ENCODE results near the gene ENG. TPM values are rescaled to one million over a fixed set of nuclear protein-coding genes. Genes with fewer than 3 reads are reported as not detected.
"Not testable (repeated sequence)": the region's sequence is repeated elsewhere in the genome, so short reads cannot be mapped to it uniquely, and the experiment has no call there.

The ENG gene
- polyA plus RNA-seq, 1 donor from 2014 or later, result 1.8 TPM

GRCh38 chr9:127783111-127784008, 71.1 kb downstream of the ENG start:
- H3K9me3 Mint-ChIP-seq, result no peaks in the 10 kb centered on the region
- peak overlapping the region; percentile 96 to 98 (median 97) for H3K27ac Mint-ChIP-seq
- peaks cover 34 to 36% (median 35%) of the 10 kb centered on the region in 3 donors for H3K4me1 Mint-ChIP-seq
- peak overlapping the region; percentile 66 to 92 (median 88) for H3K4me3 Mint-ChIP-seq
- no peaks in the 10 kb centered on the region for H3K27me3 Mint-ChIP-seq
- H3K36me3 Mint-ChIP-seq, result no peaks in the 10 kb centered on the region

- H3K36me3 Mint-ChIP-seq, result no peaks in the 10 kb centered on the region
- peak overlapping the region; percentile 40 to 98 (median 80) for H3K27ac Mint-ChIP-seq
- H3K9me3 Mint-ChIP-seq, result no peaks in the 10 kb centered on the region
- H3K27me3 Mint-ChIP-seq, result no peaks in the 10 kb centered on the region
- H3K4me1 Mint-ChIP-seq, result peaks cover 27 to 37% (median 32%) of the 10 kb centered on the region in 3 donors
- H3K4me3 Mint-ChIP-seq, result peak overlapping the region in 1 of 4 donors; percentile 80
Measured at GRCh38 chr9:127781806-127782205, 72.7 kb downstream of the ENG start.

- not testable (repeated sequence) for H3K36me3 Mint-ChIP-seq, H3K27me3 Mint-ChIP-seq, H3K9me3 Mint-ChIP-seq
- peaks cover 27 to 33% (median 32%) of the 10 kb centered on the region in 3 donors for H3K4me1 Mint-ChIP-seq
- peak overlapping the region in 2 of 3 donors; percentile 59 to 98 for H3K27ac Mint-ChIP-seq
- peak overlapping the region in 1 of 4 donors; percentile 95 for H3K4me3 Mint-ChIP-seq
Measured at GRCh38 chr9:127780909-127781308, 73.5 kb downstream of the ENG start.

- Mint-ChIP-seq H3K27me3 (no peaks in the 10 kb centered on the region), H3K4me1 (peaks cover 27 to 33% (median 32%) of the 10 kb centered on the region in 3 donors), H3K9me3 (no peaks in the 10 kb centered on the region), H3K36me3 (no peaks in the 10 kb centered on the region), H3K27ac (peak overlapping the region; percentile 95 to 98 (median 98)), H3K4me3 (peak overlapping the region in 3 of 4 donors; percentile 60 to 99 (median 95))
Measured at GRCh38 chr9:127780126-127780885, 74.2 kb downstream of the ENG start.

- Mint-ChIP-seq H3K4me3 (peak overlapping the region; percentile 93 to 100 (median 97)), H3K36me3 (no peaks in the 10 kb centered on the region), H3K27ac (peak overlapping the region; percentile 95 to 98 (median 98)), H3K4me1 (peaks cover 25 to 31% (median 29%) of the 10 kb centered on the region in 3 donors), H3K9me3 (no peaks in the 10 kb centered on the region), H3K27me3 (no peaks in the 10 kb centered on the region)
Measured at GRCh38 chr9:127779136-127779981, 75.1 kb downstream of the ENG start.

- Mint-ChIP-seq H3K27ac (peak within 1 kb of the TSS; percentile 95 to 98 (median 98)), H3K4me1 (peaks cover 20 to 30% (median 25%) of the 10 kb centered on the region in 3 donors), H3K9me3 (no peaks in the 10 kb centered on the region), H3K36me3 (no peaks in the 10 kb centered on the region), H3K27me3 (no peaks in the 10 kb centered on the region), H3K4me3 (peak within 1 kb of the TSS; percentile 93 to 100 (median 97))
Measured at GRCh38 chr9:127778280-127779135, 76.0 kb downstream of the ENG start, which contains the start of gene SH2D3C. Gene SH2D3C (minus strand): TSS chr9:127778666. CDS start chr9:127778627, 39 bp downstream.

GRCh38 chr9:127777368-127777980, 77.0 kb downstream of the ENG start:
- H3K9me3 Mint-ChIP-seq, result no peaks in the 10 kb centered on the region
- H3K4me3 Mint-ChIP-seq, result peak overlapping the region; percentile 93 to 100 (median 97)
- peaks cover 2% of the 10 kb centered on the region for H3K36me3 Mint-ChIP-seq
- H3K4me1 Mint-ChIP-seq, result peaks cover 14 to 21% (median 15%) of the 10 kb centered on the region in 3 donors
- H3K27ac Mint-ChIP-seq, result peak overlapping the region; percentile 93 to 98 (median 98)
- no peaks in the 10 kb centered on the region for H3K27me3 Mint-ChIP-seq

GRCh38 chr9:127776924-127777289, 77.6 kb downstream of the ENG start:
- Mint-ChIP-seq H3K9me3 (no peaks in the 10 kb centered on the region), H3K36me3 (peaks cover 2% of the 10 kb centered on the region), H3K4me3 (peak overlapping the region; percentile 93 to 100 (median 97)), H3K27me3 (no peaks in the 10 kb centered on the region), H3K27ac (peak overlapping the region; percentile 88 to 98 (median 93)), H3K4me1 (peaks cover 14 to 22% (median 15%) of the 10 kb centered on the region in 3 donors)

- H3K27ac Mint-ChIP-seq, result peak overlapping the region; percentile 88 to 98 (median 93)
- H3K9me3 Mint-ChIP-seq, result no peaks in the 10 kb centered on the region
- H3K27me3 Mint-ChIP-seq, result no peaks in the 10 kb centered on the region
- H3K36me3 Mint-ChIP-seq, result peaks cover 2% of the 10 kb centered on the region
- peaks cover 10 to 26% (median 18%) of the 10 kb centered on the region in 3 donors for H3K4me1 Mint-ChIP-seq
- H3K4me3 Mint-ChIP-seq, result peak overlapping the region; percentile 93 to 100 (median 97)
Measured at GRCh38 chr9:127776195-127776923, 78.1 kb downstream of the ENG start.

- Mint-ChIP-seq H3K27me3 (no peaks in the 10 kb centered on the region), H3K36me3 (peaks cover 2% of the 10 kb centered on the region), H3K27ac (peak overlapping the region in 1 of 3 donors; percentile 53), H3K9me3 (no peaks in the 10 kb centered on the region), H3K4me1 (peaks cover 14 to 36% (median 32%) of the 10 kb centered on the region in 3 donors), H3K4me3 (peak overlapping the region in 2 of 4 donors; percentile 59 to 63)
Measured at GRCh38 chr9:127773981-127774380, 80.5 kb downstream of the ENG start.

- Mint-ChIP-seq H3K4me3 (peak overlapping the region in 1 of 4 donors; percentile 91), H3K4me1 (peaks cover 19 to 40% (median 34%) of the 10 kb centered on the region in 3 donors), H3K9me3 (no peaks in the 10 kb centered on the region), H3K36me3 (peaks cover 3% of the 10 kb centered on the region), H3K27ac (peak overlapping the region in 1 of 3 donors; percentile 75), H3K27me3 (no peaks in the 10 kb centered on the region)
Measured at GRCh38 chr9:127773272-127773671, 81.2 kb downstream of the ENG start.

- no peaks in the 10 kb centered on the region for H3K27me3 Mint-ChIP-seq
- H3K36me3 Mint-ChIP-seq, result peaks cover 3% of the 10 kb centered on the region
- no peaks in the 10 kb centered on the region for H3K9me3 Mint-ChIP-seq
- peak overlapping the region in 1 of 3 donors; percentile 95 for H3K27ac Mint-ChIP-seq
- H3K4me3 Mint-ChIP-seq, result peak overlapping the region in 1 of 4 donors; percentile 91
- H3K4me1 Mint-ChIP-seq, result peaks cover 17 to 40% (median 33%) of the 10 kb centered on the region in 3 donors
Measured at GRCh38 chr9:127772603-127773002, 81.9 kb downstream of the ENG start.
